VCaP (cell line): Measurements from ENCODE around the gene ITIH5.

Experiments used
- H3K27ac ChIP-seq: fragments of 450-650 bp; 2 replicates; pipeline ENCODE4 v1.5.1; 2017
- TF ChIP-seq, protein P1 (sequence below): fragments of 450-650 bp; conservative IDR thresholded peaks from 2 replicates; pipeline ENCODE4 v1.5.1; 2017; ENCODE audit warnings: mild to moderate bottlenecking, moderate library complexity

ITIH5 gene

DNA sequence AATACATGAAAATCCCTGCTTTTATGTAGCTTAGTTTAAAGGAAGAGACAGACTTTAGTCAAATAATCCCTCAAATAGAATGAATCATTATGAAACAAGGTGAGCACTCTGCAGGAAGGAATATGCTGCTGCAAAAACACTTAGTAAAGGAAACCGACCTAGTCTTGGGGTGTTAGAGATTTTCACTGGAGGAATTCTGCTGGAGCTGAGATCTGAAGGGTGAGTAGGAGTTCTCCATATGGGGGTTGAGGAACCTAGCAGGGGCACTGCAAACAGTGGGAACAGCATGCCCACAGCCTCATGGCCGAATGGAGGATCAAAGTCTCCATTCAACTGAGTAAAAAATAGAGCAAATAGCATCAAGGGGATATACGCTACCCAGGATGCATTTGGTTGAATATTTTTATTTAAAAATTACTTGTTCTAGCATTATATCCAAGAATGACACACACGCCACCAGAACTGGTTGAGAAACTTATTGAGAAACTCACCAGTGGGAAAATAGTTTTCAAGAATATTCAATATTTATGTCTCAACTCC lies 39.8 kb upstream of the ITIH5 start:
- TF ChIP-seq, protein P1, sequence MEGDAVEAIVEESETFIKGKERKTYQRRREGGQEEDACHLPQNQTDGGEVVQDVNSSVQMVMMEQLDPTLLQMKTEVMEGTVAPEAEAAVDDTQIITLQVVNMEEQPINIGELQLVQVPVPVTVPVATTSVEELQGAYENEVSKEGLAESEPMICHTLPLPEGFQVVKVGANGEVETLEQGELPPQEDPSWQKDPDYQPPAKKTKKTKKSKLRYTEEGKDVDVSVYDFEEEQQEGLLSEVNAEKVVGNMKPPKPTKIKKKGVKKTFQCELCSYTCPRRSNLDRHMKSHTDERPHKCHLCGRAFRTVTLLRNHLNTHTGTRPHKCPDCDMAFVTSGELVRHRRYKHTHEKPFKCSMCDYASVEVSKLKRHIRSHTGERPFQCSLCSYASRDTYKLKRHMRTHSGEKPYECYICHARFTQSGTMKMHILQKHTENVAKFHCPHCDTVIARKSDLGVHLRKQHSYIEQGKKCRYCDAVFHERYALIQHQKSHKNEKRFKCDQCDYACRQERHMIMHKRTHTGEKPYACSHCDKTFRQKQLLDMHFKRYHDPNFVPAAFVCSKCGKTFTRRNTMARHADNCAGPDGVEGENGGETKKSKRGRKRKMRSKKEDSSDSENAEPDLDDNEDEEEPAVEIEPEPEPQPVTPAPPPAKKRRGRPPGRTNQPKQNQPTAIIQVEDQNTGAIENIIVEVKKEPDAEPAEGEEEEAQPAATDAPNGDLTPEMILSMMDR, result no peak

DNA sequence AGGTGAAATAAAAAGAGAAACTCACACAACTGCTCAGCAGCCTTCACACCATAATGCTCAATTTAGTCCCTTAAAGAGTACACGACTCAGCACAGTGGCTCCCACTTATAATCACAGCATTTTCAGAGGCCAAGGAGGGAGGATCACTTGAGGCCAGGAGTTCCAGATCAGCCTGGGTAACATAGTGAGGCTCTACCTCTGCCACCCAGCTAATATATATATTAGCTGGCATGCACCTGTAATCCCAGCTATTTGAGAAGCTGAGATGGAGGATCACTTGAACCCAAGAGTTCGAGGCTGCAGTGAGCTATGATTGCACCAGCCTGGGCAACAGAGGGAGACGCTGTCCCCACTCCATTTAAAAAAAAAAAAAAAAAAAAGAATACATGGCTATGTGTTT lies 38.6 kb upstream of the ITIH5 start:
- H3K27ac ChIP-seq, result no peak overlapping the region
- TF ChIP-seq, protein P1, result no peak

More for the DNA sequence above, 39.8 kb upstream of the ITIH5 start:
- H3K27ac ChIP-seq, result no peak overlapping the region

DNA sequence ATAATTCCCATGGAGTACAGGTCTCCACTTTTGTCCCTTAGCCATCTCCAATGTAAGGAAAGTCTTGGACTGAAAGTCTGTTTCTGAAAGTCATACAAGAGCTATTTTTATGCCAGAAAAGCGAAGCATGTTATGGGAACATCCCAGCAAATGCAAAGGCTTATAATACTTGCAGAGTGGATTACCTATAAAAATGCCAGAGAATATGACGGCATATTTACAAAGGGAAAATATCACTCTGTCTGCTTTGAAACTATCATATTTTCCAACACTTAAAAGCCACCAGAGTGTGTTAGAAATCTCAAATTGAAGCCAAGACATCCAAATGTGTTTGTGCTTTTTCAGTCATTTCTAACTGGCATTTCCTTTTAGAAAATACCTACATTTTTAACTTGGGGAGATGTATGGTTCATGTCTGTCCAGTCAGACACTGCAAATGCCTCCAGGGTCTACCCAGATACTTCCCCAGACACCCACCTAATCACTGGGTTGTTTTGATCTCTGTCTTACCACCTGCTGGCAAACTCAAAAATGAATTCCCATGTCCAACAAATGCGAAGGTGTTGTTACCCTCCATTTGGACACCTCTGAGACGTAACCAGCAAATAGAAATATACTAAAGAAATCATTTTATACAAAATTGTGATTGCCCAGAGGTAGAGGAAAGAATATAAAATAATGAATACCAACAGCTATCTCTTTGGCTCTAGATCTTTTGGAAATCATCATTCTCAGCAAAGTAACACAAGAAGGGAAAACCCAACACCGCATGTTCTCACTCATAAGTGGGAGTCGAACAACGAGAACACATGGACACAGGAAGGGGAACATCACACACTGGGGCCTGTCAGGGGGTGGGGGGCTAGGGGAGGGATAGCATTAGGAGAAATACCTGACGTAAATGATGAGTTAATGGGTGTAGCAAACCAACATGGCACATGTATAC lies 37.6 kb upstream of the ITIH5 start:
- H3K27ac ChIP-seq, result no peak overlapping the region
- TF ChIP-seq, protein P1, result no peak

DNA sequence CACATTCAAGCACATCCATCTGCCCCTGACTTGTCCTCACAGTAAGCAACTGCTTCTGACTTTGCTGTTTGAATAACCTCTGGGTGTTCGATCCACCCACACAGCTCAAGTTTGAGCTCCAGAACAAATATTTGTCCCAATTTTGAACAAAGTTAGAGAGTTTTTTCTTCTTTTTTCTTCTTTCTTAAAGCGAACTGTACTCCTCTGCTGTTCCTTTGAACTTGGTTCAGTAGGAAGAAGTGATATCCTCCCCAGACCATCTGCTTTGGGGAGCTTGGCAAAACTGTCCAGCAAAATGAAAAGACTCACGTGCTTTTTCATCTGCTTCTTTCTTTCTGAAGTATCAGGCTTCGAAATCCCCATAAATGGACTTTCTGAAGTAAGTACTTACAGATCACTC lies 36.4 kb upstream of the ITIH5 start, which contains the start of gene ITIH2:
Gene ITIH2, plus strand, starts transcription at position 177 of the 400 bp plus-strand sequence. Its CDS starts 119 bp downstream, at position 296.
- TF ChIP-seq, protein P1, result no peak
- no peak within 1 kb of the TSS for H3K27ac ChIP-seq

DNA sequence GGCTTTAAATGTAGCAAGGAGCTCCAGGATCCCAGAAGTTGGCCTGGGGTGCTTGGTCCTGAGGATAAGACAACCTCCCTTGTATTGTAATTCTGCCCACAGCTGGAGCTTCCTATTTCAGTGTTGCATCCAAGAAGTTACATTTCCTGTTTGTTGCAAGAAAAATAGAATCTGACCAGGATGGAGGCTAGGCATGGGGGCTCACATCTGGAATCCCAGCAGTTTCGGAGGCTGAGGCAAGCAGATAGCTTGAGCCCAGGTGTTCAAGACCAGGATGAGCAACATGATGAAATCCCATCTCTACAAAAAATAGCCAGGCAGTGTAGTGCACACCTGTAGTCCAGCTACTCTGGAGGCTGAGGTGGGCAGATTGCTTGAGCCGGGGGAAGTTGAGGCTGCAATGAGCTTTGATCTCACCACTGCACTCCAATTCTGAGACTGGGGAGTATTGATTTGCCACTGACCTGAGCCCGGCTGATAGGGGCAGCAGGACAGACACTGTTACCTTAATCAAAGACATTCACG lies 35.6 kb upstream of the ITIH5 start:
- TF ChIP-seq, protein P1, result no peak
- H3K27ac ChIP-seq, result no peak overlapping the region

DNA sequence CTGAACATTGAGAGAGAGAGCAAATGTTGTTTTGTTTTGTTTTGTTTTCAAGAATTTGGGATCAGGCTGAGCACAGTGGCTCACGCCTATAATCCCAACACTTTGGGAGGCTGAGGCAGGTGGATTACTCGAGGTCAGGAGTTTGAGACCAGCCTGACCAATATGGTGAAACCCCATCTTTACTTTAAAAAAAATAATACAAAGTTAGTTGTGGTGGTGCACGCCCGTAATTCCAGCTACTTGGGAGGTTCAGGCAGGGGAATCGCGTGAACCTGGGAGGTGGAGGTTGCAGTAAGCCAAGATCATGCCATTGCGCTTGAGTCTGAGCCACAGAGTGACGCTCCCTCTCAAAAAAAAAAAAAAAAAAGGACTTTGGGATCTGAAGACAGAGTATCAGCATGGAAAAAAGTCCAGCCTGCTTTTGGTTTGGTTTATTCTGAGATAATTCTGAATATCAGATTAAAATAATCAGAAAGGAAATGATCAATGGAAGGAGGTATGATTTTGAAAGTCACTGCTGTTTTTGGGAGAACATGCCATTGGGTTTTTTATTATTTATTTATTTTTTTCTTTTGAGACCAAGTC lies 34.5 kb upstream of the ITIH5 start:
- TF ChIP-seq, protein P1, result no peak
- H3K27ac ChIP-seq, result no peak overlapping the region

DNA sequence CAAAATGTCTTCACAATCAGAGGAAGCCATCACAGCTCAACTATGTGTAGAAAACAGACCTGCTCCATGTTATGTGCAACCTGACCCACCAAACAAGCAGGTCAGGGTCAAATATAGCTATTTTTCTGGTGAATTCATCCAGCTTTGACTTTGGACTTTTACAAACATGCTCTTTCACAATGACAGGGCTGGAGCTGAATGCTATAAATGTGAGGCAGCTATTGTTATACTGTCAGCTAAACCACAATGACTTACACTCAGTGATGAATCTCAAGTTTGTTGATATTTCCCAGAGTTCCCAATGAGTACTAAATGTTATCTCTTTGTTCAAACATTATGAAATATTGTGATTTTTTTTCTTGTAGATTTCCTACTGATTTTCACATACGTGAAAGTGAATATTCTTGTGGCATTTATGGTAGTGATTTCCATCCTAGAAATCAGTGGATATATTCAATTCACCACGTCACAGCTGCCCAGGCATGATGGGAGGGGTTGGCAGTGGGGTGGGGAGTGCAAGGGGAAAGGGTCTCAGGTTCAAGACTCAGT lies 33.9 kb upstream of the ITIH5 start:
- H3K27ac ChIP-seq, result no peak overlapping the region
- TF ChIP-seq, protein P1, result no peak
